Measurements from ENCODE around the gene SH3YL1.

SH3YL1 gene

GRCh38 chr2:258933-259332 lies 4.9 kb downstream of the SH3YL1 start:
- DNase-seq (ENCODE audit: low read depth in 2 of 2), result no peak

DNA sequence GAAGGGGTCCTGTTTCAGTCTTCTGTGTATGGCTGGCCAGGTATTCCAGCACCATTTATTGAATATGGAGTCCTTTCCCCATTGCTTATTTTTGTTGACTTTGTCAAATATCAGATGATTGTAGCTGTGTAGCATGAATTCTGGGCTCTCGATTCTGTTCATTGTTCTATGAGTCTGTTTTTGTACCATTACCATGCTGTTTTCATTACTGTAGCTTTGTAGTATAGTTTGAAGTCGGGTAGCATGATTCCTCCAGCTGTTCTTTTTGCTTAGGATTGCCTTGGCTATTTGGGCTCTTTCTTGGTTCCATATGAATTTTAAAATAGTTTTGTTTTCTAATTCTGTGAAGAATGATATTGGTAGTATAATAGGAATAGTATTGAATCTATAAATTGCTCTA lies 6.0 kb downstream of the SH3YL1 start:
- DNase-seq (ENCODE audit: low read depth in 2 of 2), result no peak

DNA sequence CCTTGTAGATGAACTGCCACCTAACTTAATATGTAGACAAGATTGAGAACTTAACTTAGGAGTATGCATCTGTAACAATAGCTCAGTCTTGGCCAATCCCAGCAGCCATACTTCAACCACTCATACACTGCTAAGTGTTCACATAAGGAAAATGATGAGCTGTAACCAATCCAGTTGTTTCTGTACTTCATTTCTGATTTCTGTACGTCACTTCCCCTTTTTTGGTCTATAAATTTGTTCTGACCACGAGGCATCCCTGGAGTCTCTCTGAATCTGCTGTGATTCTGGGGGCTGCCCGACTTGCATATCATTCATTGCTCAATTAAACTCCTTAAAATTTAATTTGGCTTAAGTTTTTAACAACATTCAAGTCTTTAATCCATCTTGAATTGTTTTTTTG lies 6.4 kb downstream of the SH3YL1 start:
- no peak for DNase-seq (ENCODE audit: low read depth in 2 of 2)

- DNase-seq (ENCODE audit: low read depth in 2 of 2), result no peak
Measured at GRCh38 chr2:256094-256493, 7.7 kb downstream of the SH3YL1 start.

- no peak for DNase-seq (ENCODE audit: low read depth in 2 of 2)
Measured at GRCh38 chr2:255195-255594, 8.6 kb downstream of the SH3YL1 start.

DNA sequence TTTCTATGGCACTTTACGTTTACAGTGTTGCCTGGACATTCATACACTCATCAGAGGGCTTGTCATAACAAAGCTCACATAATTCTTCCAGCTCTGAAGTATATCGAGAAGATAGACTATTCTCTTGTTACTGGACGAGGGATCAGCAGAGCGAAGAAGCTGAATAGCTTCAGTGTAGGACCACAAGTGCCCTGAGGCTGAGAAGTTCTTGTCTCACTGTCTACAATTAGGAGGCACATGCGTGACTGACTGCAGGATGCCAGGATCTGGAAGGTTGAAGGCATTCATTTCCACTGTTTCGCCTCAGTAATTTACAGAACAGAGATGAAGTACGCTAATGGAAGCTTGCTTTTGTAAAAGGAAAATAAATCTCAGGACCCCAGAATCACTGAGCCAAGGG lies 9.6 kb downstream of the SH3YL1 start:
- no peak for DNase-seq (ENCODE audit: low read depth in 2 of 2)

DNA sequence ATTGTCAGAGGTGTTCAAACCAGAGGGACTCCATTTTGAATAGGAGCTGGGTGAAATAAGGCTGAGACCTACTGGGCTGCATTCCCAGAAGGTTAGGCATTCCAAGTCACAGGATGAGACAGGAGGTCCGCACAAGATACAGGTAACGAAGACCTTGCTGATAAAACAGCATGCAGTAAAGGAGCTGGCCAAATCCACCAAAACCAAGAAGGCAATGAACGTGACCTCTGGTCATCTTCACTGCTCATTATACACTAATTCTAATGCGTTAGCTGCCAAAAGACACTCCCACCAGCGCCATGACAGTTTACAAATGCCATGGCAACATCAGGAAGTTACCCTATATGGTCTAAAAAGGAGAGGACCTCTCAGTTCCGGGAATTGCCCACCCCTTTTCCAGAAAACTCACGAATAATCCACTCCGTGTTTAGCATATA lies 10.6 kb downstream of the SH3YL1 start:
- no peak for DNase-seq (ENCODE audit: low read depth in 2 of 2)

- DNase-seq (ENCODE audit: low read depth in 2 of 2), result no peak
Measured at GRCh38 chr2:252001-252602, 11.7 kb downstream of the SH3YL1 start.

DNA sequence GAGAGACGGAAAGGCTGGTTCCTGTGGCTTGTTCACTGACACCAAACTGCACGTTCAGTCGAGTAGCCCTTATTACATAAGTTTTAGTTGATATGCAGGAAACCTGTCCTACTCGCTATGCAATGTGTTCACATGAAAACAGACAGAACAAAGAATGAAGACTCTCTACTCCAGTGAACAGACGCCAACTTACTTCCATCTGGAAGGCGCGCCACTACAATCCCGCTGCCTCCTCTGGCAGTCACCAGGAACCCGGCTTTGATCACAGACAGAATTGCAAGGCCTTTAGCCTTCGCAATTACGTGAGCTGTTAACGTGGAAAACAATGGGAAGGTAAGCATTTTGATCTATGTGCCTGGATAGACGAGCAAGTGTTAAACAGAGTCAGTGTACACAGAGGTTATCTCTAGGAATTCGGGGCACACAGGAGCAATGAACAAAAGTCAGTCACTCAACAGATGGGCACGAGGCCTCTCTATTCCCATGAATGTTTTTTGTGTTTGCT lies 14.2 kb downstream of the SH3YL1 start:
- DNase-seq (ENCODE audit: low read depth in 2 of 2), result no peak

- DNase-seq (ENCODE audit: low read depth in 2 of 2), result no peak
Measured at GRCh38 chr2:248724-249123, 15.1 kb downstream of the SH3YL1 start.

GRCh38 chr2:246489-247144 lies 17.2 kb downstream of the SH3YL1 start:
- DNase-seq (ENCODE audit: low read depth in 2 of 2), result no peak

- no peak for DNase-seq (ENCODE audit: low read depth in 2 of 2)
Measured at GRCh38 chr2:244547-244946, 19.3 kb downstream of the SH3YL1 start.

DNA sequence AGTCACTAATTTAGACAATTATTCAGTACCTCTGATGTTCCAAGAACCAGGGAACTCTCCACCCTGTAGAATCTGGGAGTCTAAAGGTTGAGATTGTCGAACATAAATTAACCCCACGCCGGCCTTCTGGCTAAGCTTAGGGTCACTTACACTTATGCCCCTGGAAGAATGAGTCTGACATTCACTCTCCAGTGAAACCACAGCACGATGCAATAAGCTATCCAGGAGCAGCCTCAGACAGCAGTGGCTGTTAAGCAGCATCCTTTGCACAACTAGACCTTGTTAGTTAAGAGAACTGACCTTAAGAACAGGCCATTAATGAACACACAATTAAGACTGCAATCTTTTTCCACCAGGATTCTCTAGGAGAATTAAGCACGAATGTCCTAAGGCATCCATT lies 25.0 kb downstream of the SH3YL1 start:
- no peak for DNase-seq (ENCODE audit: low read depth in 2 of 2)

- no peak for DNase-seq (ENCODE audit: low read depth in 2 of 2)
Measured at GRCh38 chr2:238431-238830, 25.4 kb downstream of the SH3YL1 start.

DNA sequence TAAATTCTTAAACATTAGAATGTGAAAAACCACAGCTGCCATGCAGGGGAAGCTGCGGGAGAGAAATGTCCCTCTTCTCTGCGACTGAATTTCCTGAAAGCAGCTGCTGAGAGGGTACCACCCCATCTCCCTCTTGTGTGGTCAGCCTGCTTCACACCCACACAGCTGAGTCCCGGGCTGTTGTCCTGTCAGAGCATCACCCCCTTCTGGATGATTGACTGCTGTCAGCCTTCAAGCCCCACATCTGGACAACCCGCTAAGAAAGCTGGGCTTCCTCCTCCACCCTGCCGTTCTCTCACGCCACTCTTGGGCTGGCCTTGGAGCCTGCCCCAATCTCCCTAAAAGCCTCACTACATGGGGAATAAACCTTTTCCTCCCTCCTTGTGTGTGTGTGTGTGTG lies 26.0 kb downstream of the SH3YL1 start:
- DNase-seq (ENCODE audit: low read depth in 2 of 2), result peak in 1 of 2 donors; percentile 7

GRCh38 chr2:236993-237539 lies 26.8 kb downstream of the SH3YL1 start:
- DNase-seq (ENCODE audit: low read depth in 2 of 2), result no peak

- no peak for DNase-seq (ENCODE audit: low read depth in 2 of 2)
Measured at GRCh38 chr2:234421-234820, 29.4 kb downstream of the SH3YL1 start.

DNA sequence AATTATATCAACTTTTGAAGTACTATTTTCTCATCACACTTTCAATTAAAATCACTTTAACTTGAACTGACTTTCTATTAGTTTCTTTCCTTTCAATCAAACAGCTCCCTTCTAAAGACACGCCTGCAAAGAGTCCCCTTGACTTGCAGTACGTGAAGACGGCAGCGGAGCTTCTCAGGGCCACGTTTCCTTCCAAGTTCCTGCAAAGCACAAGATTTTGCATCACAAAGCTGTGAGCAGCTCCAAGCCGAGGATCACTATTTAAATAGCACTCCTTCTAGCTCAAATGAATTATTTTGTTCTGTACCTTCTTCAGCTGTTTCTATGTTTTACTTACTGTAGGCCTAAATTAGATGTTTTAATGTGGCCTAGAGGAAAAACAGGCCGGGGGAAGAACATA lies 30.8 kb downstream of the SH3YL1 start:
- no peak for DNase-seq (ENCODE audit: low read depth in 2 of 2)

DNA sequence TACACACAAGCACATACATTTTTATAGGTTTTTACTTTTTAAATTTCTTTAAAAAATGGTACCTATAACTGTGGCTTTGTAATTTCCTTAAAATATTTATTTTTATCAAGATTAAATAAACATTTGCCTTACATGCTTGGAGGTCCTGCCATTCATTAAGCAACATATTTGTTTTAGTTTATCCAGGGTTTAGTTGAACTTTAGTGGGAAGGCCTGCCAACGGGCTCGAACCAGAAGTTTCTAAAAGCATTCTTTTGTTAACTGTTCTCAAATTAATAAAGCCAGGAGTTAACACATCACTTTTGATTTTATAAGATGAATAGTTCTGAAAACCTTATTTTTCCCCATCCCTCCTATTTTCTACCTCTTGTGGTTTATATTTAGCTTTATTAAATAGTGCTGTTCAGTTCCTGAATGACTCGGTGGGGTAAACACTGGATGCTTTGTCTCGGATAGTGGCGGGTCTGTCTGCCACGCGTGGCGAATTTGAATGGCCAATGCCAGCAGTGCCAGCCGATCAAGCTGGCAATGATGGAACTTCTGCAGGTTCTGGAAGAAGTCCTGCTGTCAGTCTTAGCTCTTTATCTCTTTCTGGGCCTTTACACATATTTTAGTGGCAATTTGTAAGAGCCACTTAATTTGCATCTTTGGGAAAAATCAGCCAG lies 32.2 kb downstream of the SH3YL1 start:
- DNase-seq (ENCODE audit: low read depth in 2 of 2), result no peak

DNA sequence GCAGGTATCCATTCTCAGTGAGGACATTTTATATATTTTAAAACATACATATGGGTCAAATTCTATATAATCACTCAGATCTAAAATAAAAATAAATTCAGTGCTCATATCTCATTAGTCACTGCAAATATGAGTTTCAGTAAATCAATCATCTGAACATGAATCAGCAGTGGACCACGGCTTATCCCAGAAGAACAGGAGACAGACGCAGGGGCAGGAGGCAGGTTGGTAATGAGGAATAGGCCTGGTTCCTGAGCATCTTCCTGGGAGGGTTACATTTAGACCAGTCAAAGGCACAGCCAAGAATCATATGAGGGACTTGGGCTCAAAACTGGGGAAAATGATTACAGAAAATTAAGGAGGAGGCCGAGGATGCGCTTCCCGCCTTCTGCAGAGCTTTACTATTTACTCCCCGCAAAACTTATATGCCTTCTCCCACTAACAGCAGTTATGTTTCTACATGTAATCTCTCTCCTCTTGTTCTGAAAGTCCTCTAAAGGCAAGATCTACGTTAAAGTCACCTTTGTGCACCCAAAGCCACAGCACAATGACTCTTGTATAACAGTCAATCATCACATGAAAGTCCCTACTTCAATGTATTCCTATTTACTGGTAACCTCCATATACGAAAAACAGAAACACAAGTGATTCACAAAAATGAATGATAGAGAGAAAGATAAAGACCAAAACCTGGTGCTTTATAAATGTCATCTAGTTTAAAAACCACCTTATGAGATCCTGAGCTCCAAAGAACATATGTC lies 35.1 kb downstream of the SH3YL1 start:
- no peak for DNase-seq (ENCODE audit: low read depth in 2 of 2)

GRCh38 chr2:228115-228514 lies 35.7 kb downstream of the SH3YL1 start:
- DNase-seq (ENCODE audit: low read depth in 2 of 2), result no peak

Data from stimulated activated CD8-positive, alpha-beta memory T cell treated with anti-CD3 and anti-CD28 coated beads, Interleukin-15, amount 100 ng/mL, for 4 hours (primary cell).